ENCODE data around the gene ARID3B. TPM values are rescaled to one million over a fixed set of nuclear protein-coding genes. Genes with fewer than 3 reads are reported as not detected.

The ARID3B gene
- total RNA-seq, 1 experiment from 2014 or later: 101 TPM

DNA sequence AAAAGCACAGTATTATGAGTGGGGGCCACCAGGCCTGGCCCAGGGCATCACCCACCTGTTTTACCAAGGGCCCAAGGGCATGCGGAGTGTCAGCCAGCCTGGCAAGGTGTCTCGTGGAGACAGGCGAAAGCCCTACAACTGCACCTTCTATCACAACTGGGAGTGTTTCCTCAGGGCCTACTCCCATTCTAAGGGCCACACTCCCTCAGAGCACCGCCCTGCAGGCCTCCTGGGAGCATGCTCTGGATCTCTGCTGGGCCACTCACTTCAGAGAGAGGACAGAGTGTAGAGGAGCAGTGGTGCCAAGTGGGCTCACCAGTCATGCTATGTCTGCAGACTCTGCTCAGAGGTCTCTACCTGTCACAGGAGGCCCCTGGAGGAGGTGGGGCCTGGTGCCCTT, 53.4 kb downstream of the ARID3B start:
- Histone ChIP-seq H3K56ac (ENCODE audit: insufficient read length, low read depth, low read length) (no peak overlapping the region), H2BK5ac (ENCODE audit: insufficient read length, low read length) (no peak overlapping the region), H3K27me3 (ENCODE audit: insufficient read depth, low read length) (no peaks in the 10 kb centered on the region; the same call in 1 of the 2 replicates), H4K91ac (ENCODE audit: insufficient read length, low read depth, low read length) (no peak overlapping the region), H3T11ph (ENCODE audit: low read length) (no peak overlapping the region), H3K4me2 (ENCODE audit: insufficient read depth, insufficient read length, low read length) (no peak overlapping the region), H3K23ac (ENCODE audit: insufficient read length, low read depth, low read length) (no peak overlapping the region), H4K8ac (replicated peaks; ENCODE audit: insufficient read length, low read depth, low read length) (no peak overlapping the region), H3K4me1 (ENCODE audit: insufficient read depth, low read length) (no peaks in the 10 kb centered on the region), H3K9ac (ENCODE audit: extremely low read depth, insufficient read length, low read length) (no peak overlapping the region), H3K14ac (ENCODE audit: insufficient read depth, low read length) (no peak overlapping the region), H2BK12ac (ENCODE audit: insufficient read length, low read depth, low read length) (no peak overlapping the region), H3K79me1 (ENCODE audit: insufficient read depth, low read depth, low read length, poor library complexity, severe bottlenecking) (no peaks in the 10 kb centered on the region), H2BK20ac (ENCODE audit: low read depth, low read length, poor library complexity, severe bottlenecking) (no peak overlapping the region), H4K5ac (ENCODE audit: insufficient read length, low read depth, low read length) (no peak overlapping the region), H3K18ac (ENCODE audit: insufficient read length, low read depth, low read length) (no peak overlapping the region), H2AK5ac (ENCODE audit: insufficient read length, low read length) (no peak overlapping the region), H2AFZ (ENCODE audit: low read length) (no peak overlapping the region), H2BK15ac (ENCODE audit: low read depth, low read length) (no peak overlapping the region), H3K9me3 (ENCODE audit: control insufficient read depth, low read depth, low read length) (no peaks in the 10 kb centered on the region), H3K23me2 (ENCODE audit: insufficient read length, low read depth, low read length, poor library complexity, severe bottlenecking) (no peaks in the 10 kb centered on the region), H4K20me1 (ENCODE audit: control insufficient read depth, insufficient read depth, insufficient read length) (no peaks in the 10 kb centered on the region), H3K79me2 (ENCODE audit: insufficient read depth, low read length) (no peaks in the 10 kb centered on the region), H3K4ac (ENCODE audit: low read depth, low read length) (no peak overlapping the region), H2BK120ac (ENCODE audit: low read depth, low read length, poor library complexity, severe bottlenecking) (no peak overlapping the region), H3K27ac (ENCODE audit: insufficient read length, low read depth, low read length) (no peak overlapping the region)
- Mint-ChIP-seq H3K4me3 (no peak overlapping the region), H3K27ac (no peak overlapping the region), H3K9me3 (no peaks in the 10 kb centered on the region; a peak in 1 of 5 replicates), H3K4me1 (peaks cover 9 to 20% of the 10 kb centered on the region in 2 experiments), H3K36me3 (ENCODE audit: insufficient read depth in 1 of 3, low read depth in 3 of 3) (peaks cover 50 to 87% (median 86%) of the 10 kb centered on the region in 3 experiments), H3K27me3 (ENCODE audit: low read depth) (no peaks in the 10 kb centered on the region)
- no peak for DNase-seq
- no CpG with 5 or more reads among the region's 4 CpGs for WGBS (ENCODE audit: extremely low coverage, insufficient read length, low lambda C conversion rate)
- TF ChIP-seq, protein P1, sequence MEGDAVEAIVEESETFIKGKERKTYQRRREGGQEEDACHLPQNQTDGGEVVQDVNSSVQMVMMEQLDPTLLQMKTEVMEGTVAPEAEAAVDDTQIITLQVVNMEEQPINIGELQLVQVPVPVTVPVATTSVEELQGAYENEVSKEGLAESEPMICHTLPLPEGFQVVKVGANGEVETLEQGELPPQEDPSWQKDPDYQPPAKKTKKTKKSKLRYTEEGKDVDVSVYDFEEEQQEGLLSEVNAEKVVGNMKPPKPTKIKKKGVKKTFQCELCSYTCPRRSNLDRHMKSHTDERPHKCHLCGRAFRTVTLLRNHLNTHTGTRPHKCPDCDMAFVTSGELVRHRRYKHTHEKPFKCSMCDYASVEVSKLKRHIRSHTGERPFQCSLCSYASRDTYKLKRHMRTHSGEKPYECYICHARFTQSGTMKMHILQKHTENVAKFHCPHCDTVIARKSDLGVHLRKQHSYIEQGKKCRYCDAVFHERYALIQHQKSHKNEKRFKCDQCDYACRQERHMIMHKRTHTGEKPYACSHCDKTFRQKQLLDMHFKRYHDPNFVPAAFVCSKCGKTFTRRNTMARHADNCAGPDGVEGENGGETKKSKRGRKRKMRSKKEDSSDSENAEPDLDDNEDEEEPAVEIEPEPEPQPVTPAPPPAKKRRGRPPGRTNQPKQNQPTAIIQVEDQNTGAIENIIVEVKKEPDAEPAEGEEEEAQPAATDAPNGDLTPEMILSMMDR (conservative IDR thresholded peaks at IDR 0.05): no peak
